IPS DF 4.7 (cell line): Measurements from ENCODE around the gene SULT2B1.
"Not testable (repeated sequence)": the region's sequence is repeated elsewhere in the genome, so short reads cannot be mapped to it uniquely, and the experiment has no call there.

ENCODE experiments used
- DNase-seq: peaks from one replicate; pipeline ENCODE4 v3.0.0-alpha.2; 2013; ENCODE audit warnings: low spot score; ENCODE audit errors: extremely low read depth

The SULT2B1 gene

DNA sequence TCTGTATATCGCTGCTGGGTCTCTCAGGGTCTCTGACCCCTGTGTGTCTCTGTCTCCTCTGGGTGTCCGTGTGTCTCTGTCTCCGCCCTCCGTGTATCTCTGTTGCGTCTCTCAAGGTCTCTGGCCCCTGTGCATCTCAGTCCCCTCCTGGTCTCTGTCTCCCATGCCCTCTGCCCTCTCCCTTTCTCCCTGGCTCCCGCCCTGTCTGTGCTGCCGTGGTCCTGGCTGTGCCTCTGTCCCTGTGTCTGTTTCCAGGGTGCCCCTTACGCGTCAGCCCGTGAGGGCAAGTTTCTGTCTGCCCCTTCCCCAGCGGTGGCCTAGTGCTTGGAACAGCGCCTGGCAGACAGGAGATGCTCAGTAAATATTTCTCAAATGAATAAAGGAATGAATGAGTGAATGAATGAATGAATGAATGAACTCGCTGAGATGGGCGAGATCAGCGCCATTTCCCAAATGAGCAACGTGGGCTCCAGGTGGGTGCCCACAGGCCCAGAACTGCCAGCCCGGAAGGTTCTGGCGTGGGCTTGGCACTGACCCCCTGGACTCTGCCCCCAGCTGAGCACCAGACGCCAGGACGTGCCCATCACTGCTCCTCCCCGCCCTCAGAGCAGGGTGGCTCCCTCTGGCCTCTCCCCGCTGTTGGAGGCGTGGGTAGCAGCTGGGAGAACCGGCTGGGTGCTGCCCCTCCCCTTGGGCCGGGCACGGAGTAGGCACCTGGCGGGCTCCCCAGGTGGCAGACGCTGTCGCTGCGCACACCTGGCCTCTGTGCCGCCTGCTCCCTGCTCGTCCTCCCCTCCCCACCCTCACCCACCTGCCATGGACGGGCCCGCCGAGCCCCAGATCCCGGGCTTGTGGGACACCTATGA is at the start of gene SULT2B1:
Gene SULT2B1 (plus strand): TSS at position 736 of the 866 bp plus-strand sequence. CDS start 81 bp downstream, at position 817.
- no peak for DNase-seq

DNA sequence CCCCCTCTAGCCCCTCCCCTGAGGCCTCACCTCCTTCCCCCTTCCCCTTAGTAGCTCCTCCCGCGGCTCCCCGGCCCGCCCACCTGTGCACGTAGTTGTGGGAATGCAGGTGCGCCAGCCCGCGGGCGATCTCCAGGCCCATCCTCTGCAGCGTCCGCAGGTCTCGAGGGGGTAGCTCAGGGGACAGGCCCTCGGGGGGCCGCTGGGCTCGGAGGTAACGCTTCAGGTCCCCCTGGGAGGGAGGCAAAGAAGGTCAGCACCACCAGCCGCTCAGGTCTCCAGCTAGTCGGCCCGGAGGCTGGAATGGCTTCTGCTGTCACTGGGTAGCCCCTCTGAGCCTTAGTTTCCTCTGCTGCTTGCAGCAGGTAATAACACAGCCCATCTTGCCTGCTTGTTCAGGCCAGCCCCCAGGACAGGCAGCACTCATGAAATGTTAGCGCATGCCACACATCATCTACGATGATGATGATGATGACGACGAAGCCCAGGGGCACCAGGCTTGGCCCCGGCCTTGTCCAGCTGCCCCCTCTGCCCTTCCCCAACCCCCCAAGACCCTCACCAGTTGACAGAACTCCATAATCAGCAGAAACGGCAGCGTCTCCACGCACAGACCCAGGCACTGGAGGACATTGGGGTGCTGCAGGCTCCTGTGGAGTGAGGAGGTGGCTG is 49.5 kb upstream of the SULT2B1 start:
- no peak for DNase-seq

GRCh38 chr19:48506138-48506733 is 45.7 kb upstream of the SULT2B1 start:
- DNase-seq: no peak

GRCh38 chr19:48507911-48508439 is 44.0 kb upstream of the SULT2B1 start:
- DNase-seq: no peak

DNA sequence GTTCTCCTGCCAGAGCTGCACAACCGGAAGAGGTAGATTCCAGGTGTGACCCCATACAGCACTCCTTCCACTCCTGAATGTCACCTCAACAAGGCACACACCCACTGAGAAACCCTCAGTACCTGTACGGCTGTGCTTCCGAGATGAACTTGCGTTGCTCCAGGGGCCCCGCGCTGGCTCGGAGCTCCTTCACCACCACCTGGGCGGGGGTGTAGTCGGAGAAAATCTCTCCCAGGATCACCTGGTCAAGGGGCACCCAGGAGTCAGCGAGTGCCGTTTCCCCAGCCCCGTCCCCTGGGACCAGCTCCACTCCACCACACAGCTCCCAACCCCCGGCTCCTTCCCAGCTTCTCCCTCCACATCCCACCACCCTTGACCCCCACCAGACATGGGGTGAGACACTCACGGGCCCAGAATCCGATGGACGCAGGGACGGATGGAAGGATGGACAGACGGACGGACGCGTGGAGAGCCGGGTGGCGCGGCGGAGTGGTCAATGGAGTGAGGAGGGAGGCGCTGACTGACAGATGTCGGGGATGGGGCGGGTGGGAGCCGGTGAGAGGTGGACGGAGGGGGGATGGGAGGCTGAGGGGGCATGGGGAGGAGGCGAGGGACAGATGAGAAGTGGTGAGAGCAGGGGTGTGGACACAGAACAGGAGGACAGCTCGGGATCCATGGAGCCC is 43.1 kb upstream of the SULT2B1 start:
- DNase-seq: no peak

DNA sequence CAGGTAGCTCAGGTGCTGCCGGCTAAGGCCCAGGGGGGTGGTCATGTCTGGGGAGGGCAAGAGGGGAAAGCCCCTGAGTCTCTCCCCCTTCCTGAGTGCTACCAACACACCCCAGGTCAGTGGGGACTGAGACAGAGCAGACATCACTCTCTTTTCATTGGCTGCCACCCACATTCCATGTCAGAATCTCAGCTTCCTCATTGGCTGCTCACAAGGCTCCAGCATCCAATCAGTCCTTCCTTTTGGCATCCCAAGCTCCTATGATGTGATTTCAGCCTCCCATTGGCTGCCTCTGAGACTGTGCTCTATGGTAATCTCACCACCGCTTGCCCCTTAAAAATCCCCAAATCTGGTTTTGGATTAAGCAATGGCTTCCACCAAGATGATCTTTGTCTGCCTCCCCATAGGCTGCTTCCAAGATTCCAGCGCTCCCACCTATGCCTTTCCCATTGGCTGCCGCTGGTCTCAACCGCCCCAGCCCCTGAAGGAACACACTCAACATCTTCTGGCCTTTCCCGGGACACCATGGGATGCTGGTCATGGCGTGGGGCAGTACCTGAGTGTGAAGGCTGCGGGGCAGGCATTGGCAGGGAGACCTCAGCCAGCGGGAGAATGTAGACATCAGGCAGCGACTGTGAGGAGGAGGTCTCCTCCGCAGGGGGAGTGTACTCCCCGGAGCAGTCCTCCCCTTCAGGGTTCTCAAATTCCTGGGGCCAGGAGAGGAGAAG is 42.3 kb upstream of the SULT2B1 start:
- DNase-seq: no peak

GRCh38 chr19:48510421-48511268 is 41.3 kb upstream of the SULT2B1 start:
- no peak for DNase-seq

GRCh38 chr19:48511321-48511731 is 40.6 kb upstream of the SULT2B1 start:
- no peak for DNase-seq

DNA sequence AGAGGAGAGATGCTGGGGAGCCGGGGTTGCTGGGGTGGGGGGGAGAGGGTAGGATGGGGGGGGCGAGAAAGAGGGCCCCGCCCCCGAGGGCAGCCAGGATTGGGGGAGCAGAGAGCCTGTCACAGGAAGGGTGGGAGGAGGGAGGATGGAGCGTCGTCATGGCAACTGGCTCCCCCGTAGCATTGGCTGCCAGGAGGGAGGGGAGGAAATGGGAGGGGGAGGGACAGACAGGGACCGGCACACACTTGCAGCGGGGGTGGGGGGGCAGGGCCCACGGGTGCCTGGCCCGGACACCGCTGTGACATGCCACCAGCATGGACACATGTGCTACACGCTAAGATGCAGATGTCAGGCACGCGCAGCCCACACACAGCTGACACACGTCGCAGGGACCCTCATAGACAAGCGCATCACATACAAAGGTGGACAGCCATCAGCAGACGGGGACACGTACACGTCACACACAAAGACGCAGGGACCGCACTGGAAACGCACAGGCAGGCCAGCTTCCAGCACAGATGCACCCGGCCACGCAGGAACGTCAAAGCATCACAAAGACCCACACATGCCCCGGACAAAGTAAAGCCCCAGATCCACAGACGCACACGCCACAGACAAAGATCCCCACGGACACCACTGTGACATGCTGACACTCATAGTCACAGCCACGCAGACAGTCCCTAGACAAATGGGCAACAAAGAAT is 40.0 kb upstream of the SULT2B1 start, which contains the start of gene LMTK3:
Gene LMTK3 (minus strand): TSS at position 36 of the 704 bp plus-strand sequence. CDS start 259 bp downstream, outside the sequence.
- DNase-seq: no peak

- DNase-seq: no peak
Observed at GRCh38 chr19:48512504-48513288, 39.3 kb upstream of the SULT2B1 start.

GRCh38 chr19:48513289-48514122 is 38.5 kb upstream of the SULT2B1 start:
- DNase-seq: peak; percentile 83

DNA sequence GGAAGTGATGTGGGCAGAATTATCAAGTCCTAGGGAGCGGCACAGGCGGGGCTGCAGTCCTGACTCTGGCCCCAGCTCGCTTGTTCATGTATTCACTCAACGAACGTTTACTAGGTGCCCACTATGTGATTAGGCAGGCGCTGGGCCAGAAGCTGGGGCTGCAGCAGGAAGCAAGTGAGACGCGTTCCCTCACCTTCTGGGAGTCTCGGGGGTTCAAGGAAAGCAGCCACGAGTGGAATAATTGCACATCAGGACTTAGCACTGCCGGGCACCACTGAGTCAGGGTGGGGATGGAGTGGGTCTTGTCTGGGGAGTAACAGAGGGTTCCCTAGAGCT is 37.9 kb upstream of the SULT2B1 start:
- DNase-seq: no peak

DNA sequence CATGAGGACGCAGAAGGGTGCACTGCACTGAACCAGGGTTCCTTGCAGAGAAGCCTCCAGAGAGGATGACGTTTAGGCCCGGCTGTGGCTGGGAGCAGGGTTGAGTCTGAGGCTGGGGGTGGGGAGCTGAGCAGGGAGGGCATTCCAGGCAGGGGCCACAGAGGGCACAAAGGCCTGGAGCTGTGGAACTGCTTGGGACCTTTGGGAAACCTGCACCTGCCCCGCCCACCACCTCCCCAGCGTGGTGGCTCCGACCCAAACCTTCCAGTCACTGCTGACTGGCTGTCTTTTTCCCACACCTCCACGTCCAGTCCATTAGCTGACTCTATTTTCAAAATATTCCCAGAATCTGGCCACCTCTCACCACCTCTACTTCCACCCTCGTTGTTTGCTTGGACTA is 35.4 kb upstream of the SULT2B1 start:
- no peak for DNase-seq

DNA sequence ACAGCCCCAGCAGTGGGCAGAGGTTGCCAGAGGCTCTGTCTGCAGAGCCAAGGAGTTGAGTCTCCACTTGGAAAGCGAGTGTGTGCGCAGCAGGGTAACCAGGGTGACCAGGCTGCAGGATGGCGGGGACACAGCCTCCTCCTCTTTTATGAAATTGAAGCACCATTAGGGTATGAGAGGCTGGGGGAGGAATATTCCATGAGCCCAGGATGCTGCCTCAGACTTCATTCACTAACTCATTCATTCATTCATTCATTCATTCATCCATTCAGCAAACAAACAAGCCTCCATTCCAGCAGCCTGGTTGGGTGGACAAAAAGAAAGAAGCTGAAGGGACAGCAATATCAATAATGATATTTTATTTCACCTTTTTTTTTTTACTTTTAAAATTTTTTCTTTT is 33.8 kb upstream of the SULT2B1 start:
- no peak for DNase-seq

- DNase-seq: not testable (repeated sequence)
Observed at GRCh38 chr19:48519426-48519825, 32.5 kb upstream of the SULT2B1 start.

DNA sequence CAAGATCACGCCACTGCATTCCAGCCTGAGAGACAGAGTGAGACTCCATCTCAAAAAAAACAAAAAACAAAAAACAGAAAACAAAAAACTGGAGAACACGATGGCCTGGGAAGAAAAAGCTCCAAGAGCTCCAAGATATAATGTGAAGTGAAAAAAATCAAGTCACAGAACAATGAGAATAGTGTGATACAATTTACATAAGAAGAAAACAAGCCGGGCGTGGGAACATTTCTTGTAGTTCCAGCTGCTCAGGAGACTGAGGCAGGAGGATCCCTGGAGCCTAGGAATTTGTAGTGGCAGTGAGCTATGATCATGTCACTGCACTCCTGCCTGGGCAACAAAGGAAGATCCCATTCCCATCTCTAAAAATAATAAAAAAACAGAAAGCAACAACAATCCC is 31.8 kb upstream of the SULT2B1 start:
- no peak for DNase-seq

- DNase-seq: no peak
Observed at GRCh38 chr19:48524221-48524620, 27.8 kb upstream of the SULT2B1 start.

GRCh38 chr19:48524732-48525131 is 27.2 kb upstream of the SULT2B1 start:
- DNase-seq: no peak
